Activated gamma-delta T cell treated with anti-CD3 and anti-CD28 coated beads, Interleukin-2, amount 50 U/mL, for 16 hours (primary cell): ENCODE results near the gene B4GALNT3.

ENCODE experiments used
- DNase-seq: peaks from one replicate; pipeline ENCODE4 v3.0.0-alpha.2; 2020; ENCODE audit warnings: low read depth

The B4GALNT3 gene

DNA sequence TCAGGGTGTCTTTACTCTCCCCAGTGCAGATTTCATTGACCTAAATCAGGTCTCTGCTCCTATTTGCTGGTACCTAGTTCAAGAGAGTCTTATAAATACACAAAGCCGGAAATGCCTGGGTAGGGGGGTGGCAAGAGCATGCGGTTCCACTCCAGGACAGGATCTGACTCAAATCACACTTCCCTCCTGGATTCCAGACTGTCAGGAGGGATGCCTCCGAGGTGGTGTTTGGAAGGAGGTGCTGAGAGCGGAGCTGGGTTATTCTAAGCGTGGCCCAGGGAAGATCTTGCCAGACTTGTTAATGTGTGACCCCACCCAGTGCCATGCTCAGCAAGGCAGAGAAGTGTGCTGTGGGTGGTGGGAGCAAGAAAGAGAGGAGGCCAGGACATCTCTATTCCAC, 49.8 kb downstream of the B4GALNT3 start:
- DNase-seq = no peak

DNA sequence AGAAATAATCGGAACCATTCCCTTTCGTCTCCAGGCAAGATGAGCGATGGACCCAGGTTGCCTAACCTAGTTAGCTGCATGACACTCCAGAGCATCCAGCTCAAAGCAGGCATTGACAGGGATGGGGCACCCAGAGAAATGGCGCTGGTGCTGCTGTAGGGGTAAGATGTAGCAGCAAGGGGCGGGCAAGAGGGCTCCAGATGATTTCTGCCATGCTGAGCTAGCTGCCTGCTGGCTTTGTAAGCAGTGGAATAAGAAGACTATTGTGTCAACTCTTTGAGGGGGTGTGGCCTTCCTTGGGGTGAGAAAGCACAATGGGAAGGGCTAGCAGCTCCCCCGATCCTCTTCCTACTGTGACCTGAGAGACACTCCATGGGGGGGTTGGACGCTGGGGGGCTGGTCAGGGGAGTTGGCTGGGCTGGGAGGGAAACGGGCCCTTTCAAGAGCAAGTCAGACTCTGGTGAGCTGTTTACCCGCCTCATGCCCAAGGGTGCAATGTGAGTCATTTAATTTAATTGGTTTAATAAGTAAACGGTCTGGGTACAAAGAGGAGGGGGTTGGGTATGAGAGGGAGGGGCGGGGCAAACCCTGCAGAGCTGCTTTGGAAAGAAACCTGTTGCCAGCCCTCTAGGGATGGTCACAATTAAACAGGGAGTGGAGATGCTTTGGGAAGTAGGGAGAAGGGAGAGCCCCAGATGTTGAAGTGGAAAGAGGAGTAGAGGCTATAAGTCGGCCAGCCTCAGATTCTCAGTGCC, 50.5 kb downstream of the B4GALNT3 start:
- DNase-seq = no peak

DNA sequence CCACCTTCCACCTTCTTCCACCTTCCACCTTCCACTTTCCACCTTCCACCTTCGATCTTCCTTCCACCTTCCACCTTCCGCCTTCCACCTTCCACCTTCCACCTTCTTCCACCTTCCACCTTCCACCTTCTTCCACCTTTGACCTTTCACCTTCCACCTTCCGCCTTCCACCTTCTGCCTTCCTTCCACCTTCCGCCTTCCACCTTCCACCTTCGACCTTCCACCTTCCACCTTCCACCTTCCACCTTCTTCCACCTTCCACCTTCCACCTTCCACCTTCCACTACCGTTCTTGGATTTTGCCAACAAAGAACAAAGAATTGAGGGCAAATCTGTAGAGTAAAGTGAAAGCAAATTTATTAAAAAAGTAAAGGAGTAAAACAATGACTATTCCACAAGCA, 53.2 kb downstream of the B4GALNT3 start:
- no peak for DNase-seq

DNA sequence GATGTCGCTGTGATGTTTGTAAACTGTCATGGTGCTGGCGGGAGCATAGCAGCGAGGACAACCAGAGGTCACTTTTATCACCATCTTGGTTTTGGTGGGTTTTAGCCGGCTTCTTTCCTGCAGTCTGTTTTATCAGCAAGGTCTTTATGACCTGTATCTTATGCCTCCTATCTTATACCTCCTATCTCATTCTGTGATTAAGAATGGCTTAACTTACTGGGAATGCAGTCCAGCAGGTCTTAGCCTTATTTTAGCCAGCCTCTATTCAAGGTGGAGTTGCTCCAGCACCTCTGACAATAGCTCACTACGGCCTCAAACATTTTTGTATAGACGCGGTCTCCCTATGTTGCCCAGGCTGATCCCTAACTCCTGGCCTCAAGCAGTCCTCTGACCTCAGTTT, 53.7 kb downstream of the B4GALNT3 start:
- no peak for DNase-seq

DNA sequence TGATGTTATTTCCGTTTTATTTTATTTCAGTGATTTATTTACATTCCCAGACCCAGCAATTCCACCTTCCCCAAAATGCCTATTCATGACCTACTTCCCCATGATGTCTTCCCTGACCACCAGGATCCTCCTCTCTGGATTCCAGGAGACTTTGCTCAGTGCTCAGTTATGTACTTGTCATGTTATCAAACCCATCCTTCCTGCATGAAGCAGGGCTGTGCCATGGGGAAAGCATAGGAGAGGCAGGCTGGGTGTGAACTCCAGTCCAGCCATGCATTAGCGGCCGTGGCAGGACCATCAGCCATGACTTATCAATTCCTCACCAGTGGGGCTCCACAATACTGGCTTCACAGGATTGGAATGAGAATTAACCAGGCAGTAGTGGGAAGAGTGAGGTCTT, 57.8 kb downstream of the B4GALNT3 start:
- DNase-seq = no peak

DNA sequence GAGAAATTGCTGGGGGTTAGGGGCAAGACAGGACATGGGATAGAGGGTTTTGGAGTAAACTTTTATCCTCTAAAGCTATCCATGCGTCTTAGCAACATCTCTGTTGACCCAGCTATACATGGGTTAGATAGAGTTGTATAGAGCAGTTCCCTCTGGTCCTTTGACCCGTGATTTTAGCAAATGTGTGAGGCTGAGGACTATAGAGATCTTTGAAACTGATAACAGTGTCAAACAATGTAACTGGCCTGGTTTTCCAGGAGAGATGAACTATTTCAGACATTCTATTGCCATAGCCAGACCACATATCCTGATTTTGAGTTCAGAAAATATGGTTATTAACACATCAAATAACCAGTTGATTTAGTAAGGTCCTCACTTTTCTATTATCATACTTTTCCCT, 60.4 kb downstream of the B4GALNT3 start:
- DNase-seq = no peak

DNA sequence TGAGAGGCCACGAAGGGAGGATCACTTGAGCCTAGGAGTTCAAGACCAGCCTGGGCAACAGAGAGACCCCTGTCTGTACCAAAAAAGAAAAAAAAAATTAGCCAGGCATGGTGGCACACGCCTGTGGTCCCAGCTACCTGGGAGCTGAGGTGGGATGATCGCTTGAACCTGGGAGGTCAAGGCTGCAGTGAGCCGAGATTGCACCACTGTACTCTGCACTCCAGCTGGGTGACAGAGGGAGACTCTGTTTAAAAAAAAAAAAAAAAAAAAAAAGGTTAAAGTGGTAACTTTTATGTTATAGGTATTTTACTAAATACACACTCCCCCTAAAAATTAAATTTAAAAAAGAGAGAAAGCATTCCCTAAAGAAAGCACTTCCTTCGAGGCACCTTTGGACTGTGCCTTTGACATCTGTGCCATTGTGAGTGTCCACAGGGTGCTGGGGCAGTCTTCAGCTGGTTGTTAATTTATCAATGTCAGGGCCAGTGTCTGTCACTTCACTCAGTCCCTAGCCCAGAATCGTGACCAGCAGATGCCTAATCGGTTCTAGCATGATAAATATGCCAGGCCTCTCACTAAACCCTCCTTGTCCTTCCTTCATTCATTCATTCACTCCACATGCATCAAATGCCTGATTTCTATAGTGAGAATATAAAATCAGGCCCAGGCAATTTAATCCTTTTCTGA, 63.1 kb downstream of the B4GALNT3 start:
- DNase-seq = no peak

DNA sequence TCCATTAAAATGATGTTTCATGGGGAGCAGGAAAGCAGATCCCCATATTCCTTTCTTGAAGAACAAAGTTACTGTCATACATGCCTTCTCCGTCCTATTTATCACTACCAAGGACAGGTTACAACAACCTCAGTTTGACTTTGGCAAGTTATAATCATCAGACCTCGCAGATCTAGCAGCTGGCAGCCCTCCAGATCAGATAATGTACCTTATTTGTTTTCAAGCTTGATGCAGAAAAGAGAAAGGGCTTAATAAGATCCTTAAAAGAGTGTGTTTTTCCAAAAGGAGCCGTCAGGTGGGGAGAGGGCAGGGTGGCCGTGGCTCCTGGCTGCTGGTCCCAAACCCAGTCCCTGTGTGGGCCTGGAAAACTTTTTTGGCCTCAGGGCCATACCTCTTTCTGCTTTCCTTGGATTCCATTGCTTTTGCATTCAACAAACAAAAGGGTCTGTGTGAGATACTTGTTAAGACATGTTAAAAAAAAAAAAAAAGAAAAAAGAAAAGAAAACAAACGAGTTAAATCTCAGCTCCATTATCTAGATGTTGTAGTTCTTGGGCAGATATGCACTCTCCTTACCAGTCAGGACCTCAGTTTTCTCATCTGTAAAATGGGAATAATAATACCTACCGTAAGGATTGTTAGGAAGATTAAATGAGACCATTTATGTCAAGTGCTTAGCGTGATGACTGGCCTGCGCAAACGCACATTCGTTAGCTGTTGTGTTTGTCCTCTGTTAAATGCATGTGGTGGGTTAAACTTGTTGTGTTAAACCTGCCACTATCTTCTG, 64.6 kb downstream of the B4GALNT3 start:
- DNase-seq = no peak

DNA sequence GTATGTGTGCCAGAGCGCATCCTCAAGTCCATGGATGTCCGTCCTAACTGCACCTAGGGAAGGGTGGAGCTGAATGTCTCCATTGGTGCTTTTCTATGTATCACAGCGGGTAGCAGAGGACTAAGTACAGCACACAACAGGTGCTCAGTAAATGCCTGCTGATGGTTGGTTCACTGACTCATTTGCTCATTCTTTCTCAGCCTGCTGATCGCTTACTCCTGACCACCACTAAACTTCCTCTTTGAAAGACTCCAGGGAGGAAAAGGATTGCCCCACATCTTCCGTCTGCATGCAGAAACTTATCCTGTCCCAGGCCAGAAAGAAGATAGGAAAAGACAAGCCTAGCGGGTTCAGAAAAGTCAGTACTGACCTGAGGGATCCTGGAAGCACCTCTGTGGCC, 66.3 kb downstream of the B4GALNT3 start:
- DNase-seq = no peak

DNA sequence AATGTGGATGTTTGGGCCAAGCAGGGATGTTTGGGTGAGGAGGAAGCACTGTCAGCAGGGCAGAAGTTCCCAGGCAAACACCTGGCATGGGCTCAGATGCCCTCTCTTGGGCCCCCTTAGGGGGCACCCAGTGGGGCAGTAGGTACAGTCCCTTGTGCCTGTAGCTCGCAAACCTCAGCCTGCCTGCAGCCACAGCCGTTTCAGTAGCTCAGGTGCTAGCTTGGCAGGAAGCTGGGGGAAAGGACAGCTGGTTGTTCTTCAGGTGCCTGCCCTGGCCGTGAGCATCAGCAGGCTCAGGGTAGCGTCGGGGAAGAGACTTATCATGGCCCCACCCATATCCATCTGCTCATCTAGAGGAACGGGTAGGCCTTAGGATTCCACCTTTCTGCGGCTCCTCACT, 67.5 kb downstream of the B4GALNT3 start:
- DNase-seq = no peak

DNA sequence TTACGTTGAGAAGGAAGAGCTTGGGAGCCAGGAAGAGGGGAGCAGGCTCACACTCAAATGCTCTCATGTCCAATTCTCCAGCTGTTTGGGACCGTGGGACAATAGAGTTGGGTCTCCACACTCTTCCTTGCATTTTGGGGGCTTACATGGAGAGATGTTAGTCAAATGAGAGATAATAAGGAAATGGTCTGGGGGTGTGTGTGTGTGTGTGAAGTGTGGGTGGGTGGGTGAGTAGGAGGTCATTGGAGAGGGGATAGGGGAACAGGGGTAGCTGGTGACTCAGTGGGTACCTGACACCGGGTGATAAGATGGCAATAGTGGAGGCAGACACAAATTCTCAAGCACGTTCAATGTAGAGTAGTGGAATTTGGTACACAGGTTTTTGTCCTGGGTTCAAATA, 68.0 kb downstream of the B4GALNT3 start:
- DNase-seq = no peak

DNA sequence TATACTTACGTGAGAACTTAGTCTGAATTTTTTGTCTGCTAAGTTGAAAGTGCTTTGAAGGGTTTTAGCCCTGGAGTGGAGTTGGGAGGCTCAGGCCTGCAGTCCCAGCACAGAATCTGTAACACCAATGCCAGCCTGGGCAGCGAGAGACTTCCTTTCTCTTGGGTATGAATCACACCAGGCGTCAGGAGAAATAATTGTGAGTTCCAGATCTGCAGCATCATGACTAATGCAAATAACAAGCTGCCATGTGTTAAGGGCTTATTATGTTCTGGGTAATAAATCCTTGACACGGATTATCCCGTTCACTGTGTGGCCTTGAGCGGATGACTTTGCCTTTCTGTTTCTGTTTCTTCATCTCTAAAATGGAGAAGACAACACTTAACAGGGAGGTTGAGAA, 70.6 kb downstream of the B4GALNT3 start:
- no peak for DNase-seq

DNA sequence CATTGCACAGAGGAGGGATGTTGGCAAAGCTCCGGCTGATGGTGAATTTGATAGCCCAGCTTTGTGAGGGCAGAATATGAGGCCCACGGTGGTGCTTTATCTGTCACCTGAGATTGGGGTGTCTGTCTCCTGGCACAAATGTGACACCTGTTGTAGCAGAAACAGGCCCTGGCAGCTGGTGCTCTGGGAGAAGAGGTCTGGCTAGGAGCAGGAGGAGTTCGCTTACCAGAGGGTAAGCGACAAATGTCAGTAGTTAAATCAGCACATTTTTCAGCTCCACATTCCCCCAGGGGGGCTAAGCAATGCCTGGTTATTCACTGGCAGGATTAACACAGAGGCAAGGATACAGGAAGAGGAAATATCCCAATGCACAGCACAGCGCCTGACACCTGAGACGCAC, 71.1 kb downstream of the B4GALNT3 start:
- DNase-seq = no peak

DNA sequence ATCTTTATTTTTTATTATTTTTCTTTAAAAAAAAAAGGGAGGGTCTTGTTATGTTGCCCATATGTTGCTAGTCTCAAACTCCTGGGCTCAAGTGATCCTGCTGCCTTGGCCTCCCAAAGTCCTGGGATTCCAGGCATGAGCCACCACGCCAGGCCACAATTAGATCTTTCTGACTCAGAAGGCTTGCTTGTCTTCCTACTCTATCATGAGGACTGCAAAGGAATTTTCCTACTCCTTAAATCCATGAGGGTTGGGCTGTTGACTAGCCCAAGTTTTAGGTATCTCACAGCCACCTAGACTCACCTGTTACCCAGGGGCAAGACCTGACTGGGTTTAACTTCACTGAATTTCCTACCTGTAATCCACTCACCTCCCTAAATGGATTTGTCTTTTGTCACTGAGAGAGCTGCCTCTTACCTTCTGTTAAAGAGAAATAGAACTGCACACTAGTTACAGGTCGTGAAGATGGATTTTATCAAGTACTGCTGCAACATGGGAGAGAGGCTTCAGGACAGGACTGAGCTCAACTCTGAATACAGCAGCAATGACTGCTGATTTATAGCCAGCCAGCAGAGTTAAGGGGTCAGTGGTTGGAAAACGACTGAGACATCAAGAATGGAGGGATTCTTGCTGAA, 72.3 kb downstream of the B4GALNT3 start:
- no peak for DNase-seq

DNA sequence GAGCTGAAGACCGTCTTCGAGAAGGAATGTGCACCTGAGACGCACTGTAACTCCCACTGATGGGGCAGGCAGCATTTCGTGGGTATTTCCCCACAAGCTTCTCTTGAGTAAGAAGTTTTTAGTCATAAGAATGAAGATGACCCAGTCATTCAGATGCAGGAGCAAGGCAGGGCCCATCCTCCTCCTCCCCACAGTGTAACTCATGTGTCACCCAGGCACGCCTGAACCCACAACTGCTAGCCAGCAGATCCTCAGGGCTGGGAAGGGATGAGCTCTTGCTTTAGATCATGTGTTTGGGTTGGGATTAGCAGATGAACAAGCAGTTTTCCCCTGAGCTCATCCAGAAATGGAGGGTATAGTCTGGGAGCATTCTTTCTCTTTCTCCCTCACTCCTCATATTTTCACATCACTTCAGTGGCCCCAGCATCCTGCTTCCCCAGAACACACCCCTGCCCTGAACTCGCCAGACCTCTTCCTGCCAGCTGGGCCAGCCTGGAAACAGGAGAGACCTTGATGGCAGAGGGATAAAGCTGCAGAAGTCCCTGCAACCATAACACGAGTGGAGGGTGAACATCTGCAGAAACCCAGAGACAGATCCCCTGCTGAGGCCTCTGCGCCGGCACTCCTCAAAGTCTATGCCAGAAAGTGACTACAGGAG, 73.3 kb downstream of the B4GALNT3 start:
- no peak for DNase-seq

DNA sequence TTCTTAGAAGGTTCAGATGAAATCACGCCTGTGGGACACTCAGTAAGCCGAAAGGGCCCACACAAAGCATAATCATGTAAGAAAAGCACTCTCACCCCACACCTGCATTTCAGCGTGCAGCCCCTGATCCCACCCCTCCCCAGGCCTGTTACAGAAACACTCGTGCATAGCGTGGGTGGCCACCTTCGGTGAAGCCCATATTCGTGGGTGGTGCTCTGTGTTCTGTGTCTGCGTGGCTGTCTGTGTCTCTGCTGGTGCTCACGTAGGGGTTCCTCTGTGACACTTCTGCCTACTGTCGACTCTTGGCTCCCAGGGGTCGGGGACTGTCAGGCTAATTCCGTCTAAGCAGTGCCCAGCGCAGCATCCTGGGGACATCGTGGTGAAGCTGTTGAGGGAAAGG, 74.0 kb downstream of the B4GALNT3 start:
- DNase-seq = no peak

DNA sequence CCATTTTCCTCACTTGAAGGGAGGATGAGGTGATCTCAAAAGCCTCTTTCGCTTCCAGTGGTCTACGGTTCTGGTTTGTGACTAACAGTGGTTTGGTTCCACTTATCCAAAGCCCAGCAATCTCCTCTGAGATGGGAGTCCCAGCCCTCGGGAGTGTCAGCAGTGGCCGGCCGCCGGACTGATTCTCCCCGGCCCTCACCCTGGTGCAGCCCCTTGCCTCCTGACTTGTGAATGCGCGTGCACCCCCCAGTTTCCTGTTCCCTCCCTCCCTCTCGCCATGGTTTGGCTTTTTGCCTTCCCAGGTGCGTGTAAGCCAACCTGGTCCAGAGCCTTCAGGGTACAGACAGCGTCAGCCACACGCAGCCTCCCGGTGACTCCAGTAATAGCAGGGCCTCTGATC, 74.5 kb downstream of the B4GALNT3 start:
- no peak for DNase-seq

DNA sequence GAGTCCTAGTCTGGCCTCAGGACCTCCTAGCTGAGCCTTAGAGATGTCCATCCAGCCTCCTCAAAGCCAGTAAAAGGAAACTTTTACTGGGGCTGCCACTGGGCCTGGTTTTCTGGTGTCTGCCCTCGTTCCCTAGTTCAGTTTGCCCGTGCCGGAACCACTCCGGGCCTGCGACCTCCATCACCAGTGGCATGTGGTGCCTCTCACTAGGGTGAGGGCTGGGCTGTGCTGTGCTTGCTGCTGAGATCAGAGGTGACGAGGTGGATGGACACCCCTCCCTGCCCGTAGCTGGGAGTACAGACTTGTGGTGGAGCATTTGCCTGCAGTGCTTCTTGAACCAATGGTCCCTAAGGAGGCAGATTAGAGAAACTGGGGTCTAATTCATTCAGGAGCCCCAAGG, 75.7 kb downstream of the B4GALNT3 start:
- DNase-seq = no peak

DNA sequence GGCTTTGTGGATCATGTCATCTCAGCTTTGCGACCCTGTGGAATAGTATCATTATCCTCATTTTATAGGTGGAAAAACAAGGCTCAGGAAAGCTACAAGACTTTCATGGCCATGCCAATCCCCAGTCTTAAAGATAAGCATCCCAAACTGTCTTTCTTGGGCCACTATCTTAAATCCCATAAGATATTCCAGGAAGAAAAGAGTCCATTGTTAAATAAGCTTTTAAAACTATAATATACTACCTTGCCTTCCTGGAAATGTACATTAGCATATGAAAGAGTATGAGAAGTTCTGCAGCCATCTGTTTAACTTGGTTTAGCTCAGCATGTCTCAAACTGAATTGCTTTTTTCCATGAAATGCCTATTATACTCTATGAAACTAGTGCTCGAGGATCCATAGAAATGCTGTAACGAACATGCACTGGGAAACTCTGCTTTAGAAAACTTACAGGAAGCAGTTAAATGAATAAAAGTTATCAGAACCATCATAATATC, 77.1 kb downstream of the B4GALNT3 start:
- no peak for DNase-seq

DNA sequence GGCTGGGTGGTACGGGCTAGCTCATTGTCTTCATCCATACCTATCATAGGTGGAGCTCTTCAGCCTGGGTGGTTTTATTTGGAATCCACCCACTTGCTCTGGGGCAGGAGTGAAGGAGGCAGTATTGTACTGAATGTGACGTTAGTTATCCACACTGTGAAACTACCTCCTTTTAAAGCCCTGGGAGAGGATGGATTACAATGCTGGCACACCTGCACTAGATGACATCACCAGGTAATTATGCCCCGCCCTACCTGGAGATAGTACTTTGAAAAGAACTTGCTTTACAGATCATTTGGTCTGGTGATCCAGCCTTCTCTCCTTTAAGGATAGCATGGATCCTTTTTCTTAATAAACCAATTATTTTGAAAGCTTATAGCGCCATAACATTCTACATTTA, 78.0 kb downstream of the B4GALNT3 start:
- DNase-seq = no peak

DNA sequence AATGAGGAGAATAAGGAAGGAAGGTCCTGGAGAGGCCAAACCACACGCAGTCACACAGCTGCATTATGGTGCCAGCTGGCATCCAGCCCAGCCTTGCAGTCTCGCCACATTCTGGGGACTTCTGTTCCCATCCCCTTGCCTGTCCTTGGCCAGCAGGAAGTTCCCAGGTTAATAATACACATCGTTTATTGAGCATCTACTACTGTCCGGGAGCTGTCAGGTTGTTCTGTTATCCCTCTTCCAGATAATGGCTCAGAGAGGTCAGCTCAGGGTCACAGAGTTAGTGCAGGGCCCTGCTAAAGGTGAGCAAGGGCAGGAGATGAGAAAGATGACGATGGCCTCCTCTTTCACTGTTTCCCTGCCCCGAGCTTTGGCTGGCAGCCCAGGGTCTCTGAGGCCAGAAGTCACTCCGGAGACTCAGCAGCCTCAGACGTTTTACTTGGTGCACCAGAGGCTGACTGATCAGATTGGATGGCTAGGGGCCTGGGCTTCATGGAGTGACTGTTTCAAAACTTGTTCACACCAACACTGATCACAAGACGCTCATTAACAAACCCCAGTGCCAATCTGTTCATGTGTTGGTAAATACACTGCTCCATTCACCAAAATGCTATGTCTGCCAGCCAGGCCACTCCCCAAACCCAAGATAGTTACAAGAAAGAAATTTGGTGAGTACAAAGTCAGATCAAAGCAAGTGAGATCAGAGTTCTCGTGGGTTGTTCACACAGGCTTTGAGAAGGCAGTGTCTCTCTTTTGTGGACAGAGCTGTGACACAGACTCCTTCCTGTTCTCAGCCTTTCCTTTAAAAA, 79.2 kb downstream of the B4GALNT3 start:
- DNase-seq = peak; percentile 13
